ENCODE results near the gene DCUN1D5.

DCUN1D5 gene

DNA sequence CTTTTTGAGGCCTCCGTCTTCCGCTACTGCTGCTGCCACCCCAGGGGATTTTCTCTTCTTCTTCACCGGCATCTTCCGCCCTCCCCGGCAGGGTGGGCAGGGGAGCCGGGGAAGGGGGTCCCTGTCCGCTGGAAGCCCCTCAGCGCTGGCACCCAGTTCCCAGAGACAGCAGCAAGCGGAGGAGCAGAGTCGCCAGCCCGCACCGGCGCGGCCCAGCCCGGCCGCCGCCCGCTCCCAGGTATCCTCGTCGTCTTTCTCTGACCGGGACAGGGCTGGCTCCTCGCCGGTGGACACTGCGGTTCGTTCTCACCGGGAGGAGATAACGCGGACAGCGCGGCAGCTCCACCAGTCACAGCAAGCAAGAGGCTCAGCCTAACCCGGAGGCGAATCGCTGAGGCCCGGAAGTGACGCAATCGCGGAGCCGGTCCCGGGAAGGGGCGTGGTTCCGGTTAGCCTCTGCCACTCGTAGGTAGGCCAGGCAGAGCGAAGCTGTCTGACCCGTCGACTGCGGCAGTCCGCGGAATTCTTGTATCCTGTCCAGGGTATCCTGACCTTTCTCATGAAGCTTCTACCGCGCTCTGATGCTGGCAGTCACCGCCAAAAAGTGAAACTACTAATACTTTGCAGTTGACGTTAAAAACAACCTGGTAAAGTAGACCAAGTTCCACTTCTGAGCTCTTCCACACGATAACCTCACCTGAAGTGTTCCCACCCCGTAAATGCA lies at the start of gene DCUN1D5:
DCUN1D5 (minus strand) TSS at position 360 of the 724 bp plus-strand sequence; CDS start at position 72, 288 bp downstream.
- peak; percentile 91 to 93 (median 92) for DNase-seq (ENCODE audit: low read depth in 3 of 3)

DNA sequence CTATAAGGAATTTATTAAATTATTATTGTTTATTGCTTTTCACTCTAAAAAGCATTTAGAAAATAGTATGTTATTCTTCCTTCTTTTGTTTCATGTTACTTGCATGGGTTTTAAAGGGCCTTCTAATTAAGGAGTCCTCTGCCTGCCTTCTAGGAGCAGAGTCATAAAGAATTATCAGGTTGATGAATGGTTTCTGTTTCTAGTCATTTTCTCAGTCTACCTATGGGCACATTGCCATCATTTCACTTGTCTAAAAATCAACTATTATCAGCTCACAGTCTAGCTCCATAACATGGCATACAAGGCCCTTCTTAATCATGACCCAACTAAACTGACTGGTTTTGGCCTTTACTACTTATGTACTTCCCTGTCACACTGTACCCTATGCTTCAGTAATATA lies 33.5 kb upstream of the DCUN1D5 start:
- DNase-seq (ENCODE audit: low read depth in 3 of 3), result no peak

DNA sequence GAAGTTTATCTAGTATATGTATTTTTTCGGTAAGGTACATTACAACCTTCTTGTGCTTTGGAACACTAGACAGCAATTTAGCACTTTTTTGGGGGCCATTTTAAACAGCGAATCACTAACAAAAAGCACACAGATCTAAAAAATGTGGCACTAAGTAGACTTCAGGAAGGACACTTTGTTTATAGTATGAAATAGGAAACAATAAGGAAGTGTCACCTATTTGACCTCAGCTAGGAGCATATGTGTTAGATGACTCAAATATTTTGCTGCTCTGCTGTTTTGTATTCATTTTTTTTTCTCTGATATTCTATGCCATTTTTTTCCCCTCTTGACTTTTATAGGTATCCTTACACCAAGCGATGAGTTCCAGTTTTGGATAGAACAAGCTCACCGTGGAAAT lies 22.9 kb upstream of the DCUN1D5 start:
- DNase-seq (ENCODE audit: low read depth in 3 of 3), result no peak

DNA sequence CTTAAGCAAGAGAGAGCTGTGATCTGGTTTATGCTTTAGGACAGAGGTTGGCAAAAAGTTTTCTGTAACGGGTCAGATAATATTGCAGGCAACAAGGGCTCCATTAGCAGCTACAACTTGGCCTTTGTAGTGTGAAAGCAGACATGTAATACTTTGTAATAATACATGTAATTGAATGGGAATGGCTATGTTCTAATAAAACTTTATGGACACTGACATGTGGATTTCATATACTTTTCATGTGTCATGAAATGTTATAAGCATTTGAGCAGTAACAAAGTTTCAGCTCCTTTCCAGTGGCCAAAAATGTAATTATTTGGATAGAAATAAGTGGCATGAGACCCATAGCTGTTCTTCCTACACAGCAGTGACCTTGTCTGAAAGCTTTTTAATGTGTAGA lies 20.4 kb upstream of the DCUN1D5 start:
- no peak for DNase-seq (ENCODE audit: low read depth in 3 of 3)

DNA sequence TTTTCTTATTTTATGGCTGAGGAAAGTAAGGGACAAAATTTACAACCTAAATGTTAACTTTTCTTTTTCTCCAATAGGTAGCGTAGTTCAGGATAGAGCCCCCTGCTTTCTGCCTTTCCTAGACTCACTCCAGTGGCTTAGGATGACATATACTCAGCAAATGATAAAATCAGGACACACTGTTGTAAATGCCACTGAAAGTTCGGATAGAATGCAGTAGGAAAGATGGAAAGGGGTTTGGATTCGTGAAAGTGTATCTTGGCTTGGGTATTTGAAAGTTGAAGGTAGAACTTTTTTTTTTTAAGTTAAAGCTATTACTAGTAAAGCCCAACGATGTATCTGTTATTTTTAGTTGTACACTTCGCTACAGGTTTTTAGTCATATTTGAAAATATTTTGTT lies 19.4 kb upstream of the DCUN1D5 start:
- no peak for DNase-seq (ENCODE audit: low read depth in 3 of 3)

DNA sequence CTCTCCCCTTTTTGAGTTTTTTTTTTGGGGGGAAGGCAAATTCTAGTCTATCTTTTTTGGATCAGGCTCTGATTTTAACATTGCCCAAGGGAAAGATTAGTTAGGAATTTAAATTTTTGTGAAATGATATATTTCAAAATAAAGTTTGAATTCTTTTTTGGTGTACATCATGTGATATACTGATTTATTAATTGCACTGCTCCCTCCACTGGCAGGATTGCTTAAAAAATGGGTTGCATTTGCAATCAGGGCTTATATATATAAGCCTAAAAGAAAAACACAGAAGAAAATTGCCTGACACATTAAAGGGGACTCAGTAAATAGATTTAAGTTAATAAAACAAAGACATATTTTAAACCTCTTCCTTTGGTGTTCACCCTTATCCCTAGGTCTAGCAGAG lies 18.4 kb upstream of the DCUN1D5 start:
- no peak for DNase-seq (ENCODE audit: low read depth in 3 of 3)

DNA sequence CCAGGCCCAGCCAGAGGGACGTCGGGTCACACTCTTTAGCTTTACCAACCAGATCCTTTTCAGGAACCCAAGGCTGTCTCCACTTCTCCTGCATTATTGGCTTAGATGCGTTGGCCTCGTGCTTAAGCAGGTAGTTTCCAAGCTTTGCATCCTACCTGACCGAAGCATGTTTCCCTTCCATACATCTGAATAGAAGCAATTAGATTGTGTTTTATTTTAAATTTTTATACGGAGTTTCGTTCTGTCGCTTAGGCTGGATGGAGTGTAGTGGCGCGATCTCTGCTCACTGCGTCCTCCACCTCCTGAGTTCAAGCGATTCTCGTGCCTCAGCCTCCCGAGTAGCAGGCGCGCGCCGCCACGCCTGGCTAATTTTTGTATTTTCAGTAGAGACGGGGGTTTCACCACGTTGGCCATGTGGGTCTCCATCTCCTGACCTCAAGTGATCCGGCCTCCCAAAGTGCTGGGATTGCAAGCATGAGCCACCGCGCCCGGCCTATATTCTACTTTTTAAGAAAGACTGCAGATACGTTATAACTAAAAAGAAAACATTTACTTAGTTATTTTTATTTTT lies 17.9 kb upstream of the DCUN1D5 start:
- DNase-seq (ENCODE audit: low read depth in 3 of 3), result no peak

DNA sequence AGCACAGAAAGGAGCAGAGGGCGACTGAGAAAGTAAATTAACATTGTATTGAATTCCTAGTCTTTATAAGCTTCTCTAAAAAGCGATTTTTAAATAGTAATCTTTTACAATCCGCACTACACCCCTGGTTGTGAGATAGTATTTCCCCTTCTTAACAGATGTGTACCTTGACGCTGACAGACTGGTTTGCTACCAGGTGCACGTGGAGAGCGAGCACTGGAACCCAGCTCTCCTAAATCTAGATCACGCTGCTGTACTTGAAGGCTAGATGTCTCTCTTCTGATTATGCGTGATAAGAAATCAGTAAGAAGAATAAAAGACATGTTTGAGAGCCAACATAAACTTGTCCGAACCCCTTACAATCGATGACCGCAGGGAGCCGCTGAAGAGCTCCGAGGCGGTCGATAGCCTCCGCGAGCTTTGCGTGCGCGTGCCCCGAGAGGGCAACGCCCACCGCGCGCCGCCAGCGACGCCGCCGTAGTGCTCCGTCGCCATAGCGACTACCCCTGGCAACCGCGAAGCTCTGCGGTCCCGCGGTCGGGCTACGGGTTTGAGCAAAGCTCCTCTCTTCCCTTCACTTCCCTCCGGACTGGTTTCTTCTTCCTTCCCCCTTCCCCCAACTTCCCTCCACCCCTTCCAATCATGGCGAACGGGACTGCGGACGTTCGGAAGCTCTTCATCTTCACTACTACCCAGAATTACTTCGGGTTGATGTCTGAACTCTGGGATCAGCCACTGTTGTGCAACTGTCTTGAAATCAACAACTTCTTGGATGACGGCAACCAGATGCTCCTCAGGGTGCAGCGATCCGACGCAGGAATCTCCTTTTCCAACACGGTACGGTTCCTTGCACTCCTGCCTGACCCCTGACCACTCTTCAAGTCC lies 17.2 kb upstream of the DCUN1D5 start, which contains the start of gene DYNC2H1:
DYNC2H1 (plus strand) TSS at position 494 of the 885 bp plus-strand sequence; CDS start at position 643, 149 bp downstream.
- DNase-seq (ENCODE audit: low read depth in 3 of 3), result peak; percentile 73 to 81 (median 73)

DNA sequence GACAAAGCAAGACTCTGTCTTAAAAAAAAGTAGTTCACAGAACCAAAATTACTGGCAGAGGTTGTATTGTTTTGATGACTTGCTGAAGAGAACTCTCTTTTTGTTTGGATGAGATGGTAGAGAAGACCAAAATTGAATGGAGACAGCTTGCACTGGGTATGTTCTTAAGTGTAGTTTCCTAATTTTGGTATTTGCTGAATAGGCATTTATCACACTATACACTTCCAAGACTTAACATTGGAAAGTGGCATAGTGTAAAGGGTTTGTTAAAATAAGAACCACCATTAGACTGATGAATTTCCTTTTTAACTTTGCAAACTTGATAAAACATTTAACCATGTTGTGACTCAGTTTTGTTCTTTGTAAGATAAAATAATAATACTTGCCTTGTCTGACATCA lies 5.3 kb upstream of the DCUN1D5 start:
- no peak for DNase-seq (ENCODE audit: low read depth in 3 of 3)

DNA sequence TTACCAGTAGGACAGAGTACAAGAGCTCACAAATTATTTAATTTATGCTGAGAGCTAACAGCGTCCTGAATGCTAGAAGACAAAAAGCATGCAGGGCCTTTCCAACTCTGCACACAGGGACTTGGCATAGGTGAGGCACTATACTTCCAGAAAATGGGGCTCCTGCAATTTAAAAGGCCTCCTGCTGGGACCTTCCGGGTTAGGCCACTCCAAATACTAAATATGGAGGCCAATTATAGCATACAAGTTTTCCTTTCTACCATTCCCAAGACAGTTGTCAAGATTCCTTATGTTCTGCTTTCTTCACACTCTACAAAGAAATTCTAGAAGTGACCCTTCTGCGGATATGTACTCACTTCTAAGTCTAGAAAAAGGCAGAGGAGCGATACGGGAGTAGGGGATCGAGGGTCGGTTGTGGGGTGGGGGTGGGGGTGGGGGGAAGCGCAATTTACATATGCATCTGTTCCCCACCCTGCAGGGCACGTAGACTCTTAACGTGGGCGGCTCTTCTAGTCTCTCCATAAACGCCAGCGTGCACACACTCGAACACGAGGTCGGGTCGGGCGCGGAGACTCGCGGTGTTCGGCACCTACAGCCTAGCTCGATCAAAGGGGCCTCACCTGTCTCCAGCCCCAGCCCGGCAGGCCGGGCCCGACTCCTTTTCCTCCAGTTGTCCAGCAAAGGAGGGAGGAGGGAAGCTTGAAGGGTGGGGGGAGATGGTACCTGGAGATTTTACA lies 728 bp downstream of the DCUN1D5 start:
- peak; percentile 23 to 44 (median 35) for DNase-seq (ENCODE audit: low read depth in 3 of 3)

DNA sequence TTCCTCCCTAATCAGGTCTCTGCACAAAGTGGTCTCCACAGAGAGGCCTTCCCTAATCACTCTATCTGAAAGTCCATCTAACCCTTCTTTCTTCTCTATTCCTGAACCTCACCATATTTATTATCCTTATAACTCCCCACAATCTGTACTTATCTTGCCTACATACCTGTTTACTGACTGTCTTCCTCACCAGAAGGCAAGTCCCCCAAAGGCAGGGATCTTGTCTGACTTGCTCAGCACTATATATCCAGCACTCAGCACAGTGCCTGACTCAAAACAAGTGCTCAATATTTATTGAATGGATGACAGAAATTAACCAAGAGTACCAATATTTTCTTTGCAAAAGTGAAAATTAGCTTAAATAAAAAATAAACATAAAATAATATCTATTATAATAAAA lies 5.5 kb downstream of the DCUN1D5 start:
- no peak for DNase-seq (ENCODE audit: low read depth in 3 of 3)

DNA sequence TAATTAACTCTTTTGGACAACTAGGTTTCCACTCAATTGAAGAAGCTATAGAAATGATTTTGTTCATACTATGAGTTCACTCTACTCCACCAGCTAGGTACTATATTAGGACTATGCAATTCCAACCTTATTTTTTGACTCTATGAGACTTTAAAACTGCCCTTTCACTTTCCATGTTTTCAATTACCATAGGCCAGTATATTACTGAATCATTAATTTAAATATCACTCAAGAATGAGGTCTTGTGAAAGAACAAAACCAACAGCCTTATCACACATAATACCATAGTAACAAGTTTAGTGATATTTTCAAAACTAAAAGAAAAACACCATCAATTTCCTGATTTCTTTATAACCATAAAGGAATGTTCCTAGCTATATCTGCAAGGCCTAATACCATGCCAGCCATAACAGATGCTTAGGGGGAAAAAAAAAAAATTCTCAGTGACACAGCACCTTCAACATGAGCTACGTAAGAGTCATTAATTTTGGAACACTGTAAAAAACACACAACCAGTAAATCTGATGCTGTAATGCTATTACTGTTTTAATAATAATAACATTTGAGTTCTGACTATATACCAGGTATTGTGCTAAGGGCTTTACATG lies 6.1 kb downstream of the DCUN1D5 start:
- DNase-seq (ENCODE audit: low read depth in 3 of 3), result no peak

DNA sequence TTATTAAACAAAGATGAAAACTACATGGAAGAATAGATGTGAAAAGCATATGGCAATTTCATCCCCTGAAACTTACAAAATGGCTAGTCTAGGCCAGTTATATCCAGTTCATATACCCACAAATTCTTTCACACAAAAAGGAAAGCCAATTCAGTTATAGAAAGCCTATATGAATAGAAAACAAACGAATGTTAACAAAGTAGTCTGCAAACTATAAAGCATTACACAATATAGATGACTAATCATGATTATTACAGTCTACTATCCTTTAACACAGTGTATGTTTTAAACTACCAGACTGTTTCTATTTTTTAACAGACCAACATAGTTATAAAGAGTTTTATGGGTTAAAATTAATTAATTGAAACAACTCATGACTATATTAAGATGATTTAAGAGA lies 12.1 kb downstream of the DCUN1D5 start:
- no peak for DNase-seq (ENCODE audit: low read depth in 3 of 3)

DNA sequence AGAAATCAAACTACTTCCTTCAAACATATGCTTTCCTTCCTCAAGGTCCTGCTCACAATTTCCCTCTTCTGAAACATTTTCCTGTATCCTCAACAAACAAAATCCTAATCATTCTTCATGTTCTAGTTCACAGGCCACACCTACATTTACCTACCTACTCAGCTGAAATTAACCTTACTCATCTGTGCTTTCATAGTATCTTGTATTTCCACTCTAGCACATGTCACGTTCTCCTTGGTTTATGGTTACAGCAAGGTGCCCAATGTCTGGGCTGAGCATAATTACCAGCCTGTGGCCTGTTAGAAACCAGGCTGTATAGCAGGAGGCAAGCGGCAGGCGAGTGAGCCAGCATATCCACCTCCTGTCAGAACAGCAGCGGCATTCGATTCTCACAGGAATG lies 13.2 kb downstream of the DCUN1D5 start:
- DNase-seq (ENCODE audit: low read depth in 3 of 3), result no peak

DNA sequence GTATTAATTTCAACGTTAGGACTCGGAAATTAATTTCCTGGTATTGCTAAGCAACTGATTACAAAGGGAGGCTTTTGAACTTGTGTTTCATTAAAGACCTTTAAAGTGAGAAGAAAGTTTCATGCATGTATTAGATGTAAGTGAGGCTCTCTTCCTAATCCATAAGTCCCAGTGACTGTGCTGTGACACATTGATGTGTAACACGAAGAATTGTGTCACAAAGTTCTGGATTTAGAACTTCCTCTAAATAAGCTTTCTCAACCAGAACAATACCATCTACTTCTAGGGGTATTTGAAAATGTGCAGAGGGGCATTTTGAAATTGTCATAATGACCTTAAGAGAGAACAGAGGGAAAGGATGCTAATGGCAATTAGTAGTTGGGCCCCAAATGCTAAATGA lies 14.4 kb downstream of the DCUN1D5 start:
- no peak for DNase-seq (ENCODE audit: low read depth in 3 of 3)

DNA sequence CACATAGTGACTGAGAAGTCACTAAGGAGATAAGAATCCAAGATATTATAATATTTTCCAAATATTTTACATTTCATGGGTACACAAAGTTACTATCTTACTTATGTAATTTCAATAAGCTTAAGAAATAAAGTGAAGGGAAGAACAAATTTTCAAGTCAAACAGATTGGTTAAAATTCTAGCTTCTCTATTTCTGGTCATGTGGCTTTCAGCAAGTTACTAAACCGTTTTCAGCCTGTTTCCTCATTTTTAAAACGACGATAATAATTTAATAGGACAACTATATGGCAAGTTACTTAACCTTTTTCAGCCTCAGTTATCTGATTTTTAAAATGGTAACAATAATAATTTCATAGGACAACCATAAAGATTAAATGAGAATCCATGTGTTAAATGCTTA lies 15.6 kb downstream of the DCUN1D5 start:
- no peak for DNase-seq (ENCODE audit: low read depth in 3 of 3)

DNA sequence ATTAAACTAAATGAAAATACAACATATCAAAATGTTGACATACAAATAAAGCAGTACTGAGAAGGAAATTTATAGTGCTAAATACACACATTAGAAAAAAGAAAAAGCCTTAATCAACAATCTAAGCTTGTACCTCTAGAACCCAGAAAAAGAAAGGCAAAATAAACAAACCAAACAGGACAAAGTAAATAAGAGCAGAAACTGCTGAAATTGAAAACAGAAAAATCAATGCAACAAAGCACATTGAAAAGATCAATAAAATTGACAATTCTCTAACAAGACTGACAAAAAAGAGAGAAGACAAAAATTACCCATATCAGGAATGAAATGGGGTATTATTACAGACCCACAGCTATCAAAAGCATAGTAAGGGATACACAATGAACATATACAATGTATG lies 21.0 kb downstream of the DCUN1D5 start:
- DNase-seq (ENCODE audit: low read depth in 3 of 3), result no peak

DNA sequence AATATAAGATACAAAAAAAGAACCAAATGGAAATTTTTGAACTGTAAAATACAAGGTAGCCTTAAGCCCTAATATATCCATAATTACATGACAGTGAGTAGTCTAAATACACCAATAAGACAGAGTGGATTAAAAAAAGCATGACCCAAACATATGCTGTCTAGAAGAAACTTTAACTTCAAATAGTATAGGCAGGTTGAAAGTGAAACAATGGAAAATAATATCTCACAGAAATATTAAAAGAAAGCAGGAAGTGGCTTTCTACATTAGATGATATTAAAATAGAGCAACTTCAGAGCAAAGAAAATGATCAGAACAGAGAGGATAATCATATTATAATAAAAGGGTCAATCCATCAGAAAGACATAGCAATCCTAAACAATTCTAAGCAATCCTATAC lies 21.8 kb downstream of the DCUN1D5 start:
- DNase-seq (ENCODE audit: low read depth in 3 of 3), result no peak

DNA sequence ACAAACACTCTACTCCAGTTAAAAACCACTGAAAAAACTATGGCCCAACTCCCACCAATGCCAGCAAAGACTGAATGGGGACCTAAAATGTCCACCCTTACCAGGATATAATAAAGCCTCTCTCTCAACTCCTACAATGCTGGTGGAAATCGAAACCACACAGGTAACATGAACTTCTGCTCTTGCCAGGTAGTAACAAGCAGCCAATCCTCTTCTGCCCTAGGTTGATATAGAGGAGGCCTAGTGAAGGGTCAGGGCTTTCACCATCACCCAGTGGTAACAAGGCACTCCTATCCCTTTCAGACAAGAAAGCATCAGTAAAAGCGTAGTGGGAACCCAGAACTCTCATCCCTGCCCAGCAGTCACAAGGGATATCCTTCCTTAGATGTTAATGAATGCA lies 22.6 kb downstream of the DCUN1D5 start:
- no peak for DNase-seq (ENCODE audit: low read depth in 3 of 3)

DNA sequence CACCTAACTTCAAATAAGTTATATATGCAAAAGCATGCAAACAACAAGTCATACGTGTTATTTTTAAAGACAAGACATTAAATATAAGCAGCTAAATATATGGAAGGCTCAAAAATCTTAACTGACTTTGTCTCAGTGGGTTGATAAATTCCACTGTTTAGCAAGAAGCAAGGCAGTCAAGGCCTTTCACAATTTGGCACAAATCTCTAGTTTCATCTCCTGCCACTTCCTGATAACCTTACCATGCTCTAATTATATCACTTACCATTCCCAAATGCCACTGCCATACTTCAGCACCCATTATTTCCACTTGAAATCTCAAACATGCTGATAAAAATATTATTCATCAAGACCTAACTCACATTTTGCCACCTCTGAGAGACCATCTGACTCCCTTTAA lies 24.8 kb downstream of the DCUN1D5 start:
- no peak for DNase-seq (ENCODE audit: low read depth in 3 of 3)

DNA sequence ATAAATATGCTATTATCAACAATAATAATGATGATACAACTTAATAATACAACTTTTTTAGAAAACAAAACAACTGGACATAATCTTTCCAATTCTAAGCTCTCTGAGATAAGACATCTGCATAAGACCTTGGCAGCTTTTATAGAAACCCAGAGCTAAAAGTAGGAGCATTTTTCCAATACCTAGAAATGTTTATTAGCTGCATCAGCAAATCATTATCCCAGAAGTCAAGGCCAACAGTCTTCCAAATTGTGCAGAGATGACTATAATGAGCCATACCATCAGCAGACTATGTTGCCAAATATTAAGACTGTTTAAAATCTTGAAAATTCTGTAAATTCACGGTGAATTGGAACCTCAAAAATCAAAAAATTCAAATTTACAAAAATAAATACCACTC lies 30.3 kb downstream of the DCUN1D5 start:
- DNase-seq (ENCODE audit: low read depth in 3 of 3), result no peak

Measured in stimulated activated CD4-positive, alpha-beta T cell treated with anti-CD3 and anti-CD28 coated beads, TNF-alpha, amount 100 ng/mL, for 4 hours (primary cell).